BE2C (cell line): Measurements from ENCODE around the gene ICAM1.

Experiments used
- DNase-seq: peaks from one replicate; pipeline ENCODE4 v3.0.0-alpha.2; 2020
- H3K27me3 ChIP-seq: fragments of 250-450 bp; sonication (Bioruptor Pico); 2 replicates; pipeline ENCODE4 v1.5.1; 2020; ENCODE audit warnings: mild to moderate bottlenecking
- H3K36me3 ChIP-seq: fragments of 250-450 bp; sonication (Bioruptor Pico); 2 replicates; pipeline ENCODE4 v1.5.1; 2020; ENCODE audit warnings: mild to moderate bottlenecking
- H3K4me1 ChIP-seq: fragments of 250-450 bp; sonication (Bioruptor Pico); 2 replicates; pipeline ENCODE4 v1.5.1; 2020
- H3K4me3 ChIP-seq: 2 replicates; pipeline ENCODE4 v1.5.1; 2011; ENCODE audit warnings: low read depth, low read length
- H3K9me3 ChIP-seq: fragments of 250-450 bp; sonication (Bioruptor Pico); 2 replicates; pipeline ENCODE4 v1.5.1; 2020
- TF ChIP-seq, protein P1 (sequence below): IDR thresholded peaks from 2 replicates; pipeline ENCODE4 v1.5.1; 2012; ENCODE audit warnings: mild to moderate bottlenecking, low read depth, low read length

ICAM1 gene

DNA sequence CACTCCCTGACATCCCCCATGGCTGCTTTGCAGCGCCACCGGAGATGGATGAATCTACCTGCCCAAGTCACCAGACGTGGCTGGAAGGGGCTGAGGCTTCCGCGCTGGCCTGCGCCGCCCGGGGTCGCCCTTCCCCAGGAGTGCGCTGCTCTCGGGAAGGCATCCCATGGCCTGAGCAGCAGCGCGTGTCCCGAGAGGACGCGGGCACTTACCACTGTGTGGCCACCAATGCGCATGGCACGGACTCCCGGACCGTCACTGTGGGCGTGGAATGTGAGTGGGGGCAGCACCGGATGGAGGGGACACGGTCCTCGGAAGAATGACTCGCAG, 23.4 kb downstream of the ICAM1 start:
- H3K27me3 ChIP-seq: peaks cover 76% of the 10 kb centered on the region
- H3K4me3 ChIP-seq: no peak overlapping the region
- H3K4me1 ChIP-seq: no peaks in the 10 kb centered on the region; the same call in 1 of the 2 replicates
- peak; percentile 64 for DNase-seq
- no peaks in the 10 kb centered on the region; the same call in 1 of the 2 replicates for H3K9me3 ChIP-seq
- no peaks in the 10 kb centered on the region for H3K36me3 ChIP-seq
- TF ChIP-seq, protein P1, sequence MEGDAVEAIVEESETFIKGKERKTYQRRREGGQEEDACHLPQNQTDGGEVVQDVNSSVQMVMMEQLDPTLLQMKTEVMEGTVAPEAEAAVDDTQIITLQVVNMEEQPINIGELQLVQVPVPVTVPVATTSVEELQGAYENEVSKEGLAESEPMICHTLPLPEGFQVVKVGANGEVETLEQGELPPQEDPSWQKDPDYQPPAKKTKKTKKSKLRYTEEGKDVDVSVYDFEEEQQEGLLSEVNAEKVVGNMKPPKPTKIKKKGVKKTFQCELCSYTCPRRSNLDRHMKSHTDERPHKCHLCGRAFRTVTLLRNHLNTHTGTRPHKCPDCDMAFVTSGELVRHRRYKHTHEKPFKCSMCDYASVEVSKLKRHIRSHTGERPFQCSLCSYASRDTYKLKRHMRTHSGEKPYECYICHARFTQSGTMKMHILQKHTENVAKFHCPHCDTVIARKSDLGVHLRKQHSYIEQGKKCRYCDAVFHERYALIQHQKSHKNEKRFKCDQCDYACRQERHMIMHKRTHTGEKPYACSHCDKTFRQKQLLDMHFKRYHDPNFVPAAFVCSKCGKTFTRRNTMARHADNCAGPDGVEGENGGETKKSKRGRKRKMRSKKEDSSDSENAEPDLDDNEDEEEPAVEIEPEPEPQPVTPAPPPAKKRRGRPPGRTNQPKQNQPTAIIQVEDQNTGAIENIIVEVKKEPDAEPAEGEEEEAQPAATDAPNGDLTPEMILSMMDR: peak; percentile 44

DNA sequence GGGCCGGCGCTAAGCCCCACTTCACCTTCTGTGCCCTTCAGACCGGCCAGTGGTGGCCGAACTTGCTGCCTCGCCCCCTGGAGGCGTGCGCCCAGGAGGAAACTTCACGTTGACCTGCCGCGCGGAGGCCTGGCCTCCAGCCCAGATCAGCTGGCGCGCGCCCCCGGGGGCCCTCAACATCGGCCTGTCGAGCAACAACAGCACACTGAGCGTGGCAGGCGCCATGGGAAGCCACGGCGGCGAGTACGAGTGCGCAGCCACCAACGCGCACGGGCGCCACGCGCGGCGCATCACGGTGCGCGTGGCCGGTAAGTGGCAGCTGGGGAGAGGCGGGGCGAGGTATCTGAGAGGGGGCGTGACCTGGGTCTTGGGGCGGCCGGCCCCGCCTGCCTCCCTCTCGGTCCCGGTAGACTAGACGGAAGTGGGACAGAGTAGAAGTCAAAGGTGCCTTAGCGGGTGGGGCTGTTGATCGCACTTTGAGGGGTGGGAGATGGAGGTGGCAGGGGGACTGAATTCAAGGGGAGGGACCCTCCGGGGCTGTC, 24.5 kb downstream of the ICAM1 start:
- H3K27me3 ChIP-seq: peaks cover 65% of the 10 kb centered on the region
- no peak for DNase-seq
- H3K9me3 ChIP-seq: no peaks in the 10 kb centered on the region; the same call in 1 of the 2 replicates
- H3K36me3 ChIP-seq: no peaks in the 10 kb centered on the region
- H3K4me3 ChIP-seq: no peak overlapping the region
- TF ChIP-seq, protein P1: no peak
- no peaks in the 10 kb centered on the region; the same call in 1 of the 2 replicates for H3K4me1 ChIP-seq

DNA sequence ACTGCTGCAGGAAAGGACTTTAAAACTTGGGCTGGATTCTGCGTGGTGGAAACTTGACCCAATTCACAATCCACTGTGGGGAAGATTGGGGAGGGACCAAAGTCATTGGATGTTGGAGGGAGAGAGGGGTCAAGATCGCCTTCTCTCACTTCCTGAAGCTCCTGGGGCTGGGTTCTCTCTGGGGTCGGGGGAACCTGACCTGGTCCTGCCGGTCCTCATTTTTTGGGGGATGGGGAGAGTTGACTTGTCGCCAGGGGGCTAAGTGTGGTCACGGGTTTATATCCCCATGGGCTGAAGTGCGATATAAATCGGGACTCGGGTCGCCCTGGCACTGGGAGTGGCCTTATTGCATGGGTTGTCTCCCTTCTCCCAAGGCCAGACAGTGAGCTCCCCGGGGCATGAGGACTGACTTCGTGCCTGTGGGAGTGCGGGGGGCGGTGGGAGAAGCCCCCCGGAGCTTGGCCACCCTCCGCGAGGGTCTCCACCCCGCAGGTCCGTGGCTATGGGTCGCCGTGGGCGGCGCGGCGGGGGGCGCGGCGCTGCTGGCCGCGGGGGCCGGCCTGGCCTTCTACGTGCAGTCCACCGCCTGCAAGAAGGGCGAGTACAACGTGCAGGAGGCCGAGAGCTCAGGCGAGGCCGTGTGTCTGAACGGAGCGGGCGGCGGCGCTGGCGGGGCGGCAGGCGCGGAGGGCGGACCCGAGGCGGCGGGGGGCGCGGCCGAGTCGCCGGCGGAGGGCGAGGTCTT, 25.1 kb downstream of the ICAM1 start:
- no peak for DNase-seq
- Histone ChIP-seq H3K9me3 (no peaks in the 10 kb centered on the region; the same call in 1 of the 2 replicates), H3K4me3 (no peak overlapping the region), H3K27me3 (peaks cover 59% of the 10 kb centered on the region), H3K36me3 (no peaks in the 10 kb centered on the region), H3K4me1 (no peaks in the 10 kb centered on the region; the same call in 1 of the 2 replicates)
- TF ChIP-seq, protein P1: no peak

DNA sequence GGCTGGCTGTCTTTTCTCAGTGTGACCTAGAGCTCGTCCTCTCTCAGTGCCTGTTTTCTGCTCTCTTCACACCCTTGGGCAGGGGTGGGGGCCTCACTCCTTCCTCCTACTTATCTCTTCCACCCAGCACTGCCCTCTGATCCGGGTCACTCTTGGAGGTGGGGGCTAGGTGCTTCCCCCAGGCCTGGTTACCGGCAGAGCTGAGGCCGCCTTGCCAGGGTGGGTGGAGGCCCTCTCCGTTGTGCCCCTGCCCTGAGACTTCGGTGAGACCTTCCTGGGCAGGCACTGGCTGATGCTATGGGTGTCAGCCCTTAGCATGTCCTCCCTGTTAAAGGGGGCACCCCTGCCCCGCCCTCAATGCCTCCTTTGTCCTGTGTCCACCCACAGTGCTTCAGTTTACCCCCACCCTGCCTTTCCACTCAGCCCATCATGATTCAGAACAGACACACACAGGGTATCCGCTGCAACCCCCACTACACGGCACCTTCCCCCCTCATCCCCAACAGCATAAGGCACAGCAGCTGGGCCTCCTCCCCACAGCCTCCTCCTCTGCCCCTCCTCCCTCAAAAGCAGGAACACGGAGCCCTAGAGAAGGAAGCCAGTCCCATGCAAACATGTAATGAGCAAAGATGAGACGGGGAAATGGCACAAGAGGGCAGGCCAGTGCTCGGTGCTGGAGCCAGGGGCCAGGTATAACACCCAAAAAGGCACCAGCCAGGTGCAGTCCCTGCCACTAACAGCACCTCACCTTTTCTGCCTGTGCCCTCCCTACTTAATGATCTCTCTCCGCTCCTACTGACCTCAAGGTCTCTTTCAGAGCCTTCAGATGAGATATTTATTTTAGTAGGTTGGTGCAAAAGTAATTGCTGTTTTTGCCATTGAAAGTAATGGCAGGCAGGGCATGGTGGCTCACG, 28.9 kb downstream of the ICAM1 start:
- Histone ChIP-seq H3K36me3 (no peaks in the 10 kb centered on the region), H3K9me3 (no peaks in the 10 kb centered on the region; the same call in 1 of the 2 replicates), H3K27me3 (peaks cover 21% of the 10 kb centered on the region), H3K4me1 (no peaks in the 10 kb centered on the region; the same call in 1 of the 2 replicates), H3K4me3 (no peak overlapping the region)
- TF ChIP-seq, protein P1: no peak
- DNase-seq: no peak

DNA sequence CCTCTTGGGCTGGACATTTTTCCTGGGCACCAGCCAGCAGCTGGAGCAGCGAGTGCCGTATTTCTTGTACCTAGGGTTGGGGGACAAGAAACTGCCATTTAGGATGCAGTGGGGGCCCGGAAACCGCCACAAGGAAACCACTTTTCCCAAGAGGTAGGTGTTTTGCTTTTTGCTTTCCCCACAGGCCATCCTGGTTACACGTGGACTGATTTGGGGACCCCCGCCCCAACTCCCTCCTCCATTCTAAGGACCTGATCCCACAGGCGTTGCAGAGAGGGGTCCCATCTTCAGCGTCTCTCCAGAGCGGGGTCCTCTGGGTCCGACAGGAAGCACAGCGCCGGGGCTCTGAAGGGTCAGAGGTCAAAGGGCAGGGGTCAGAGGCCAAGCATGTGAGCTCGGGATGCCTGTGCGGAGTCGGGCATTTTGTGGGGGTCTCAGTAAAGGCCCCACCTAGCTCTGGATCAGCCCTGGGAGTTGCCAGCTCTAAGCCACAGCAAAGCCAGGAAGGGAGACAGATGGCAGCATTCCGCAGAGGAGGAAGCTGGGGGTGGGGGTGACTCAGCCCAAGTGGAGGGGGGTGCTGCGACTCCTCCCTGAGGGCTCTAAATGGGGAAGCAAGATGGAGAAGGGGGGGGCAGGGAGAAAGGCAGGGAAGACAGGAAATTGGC, 34.4 kb downstream of the ICAM1 start:
- Histone ChIP-seq H3K4me1 (no peaks in the 10 kb centered on the region; the same call in 1 of the 2 replicates), H3K9me3 (no peaks in the 10 kb centered on the region), H3K36me3 (no peaks in the 10 kb centered on the region; the same call in 1 of the 2 replicates), H3K4me3 (no peak overlapping the region), H3K27me3 (no peaks in the 10 kb centered on the region)
- DNase-seq: no peak
- TF ChIP-seq, protein P1: no peak
